ENCODE results near the gene SEPTIN11. TPM values are rescaled to one million over a fixed set of nuclear protein-coding genes. Genes with fewer than 3 reads are reported as not detected.

The SEPTIN11 gene
- total RNA-seq = 100 to 1,000 TPM in 1 of 4 donors, 10 to 100 TPM in 3; 58.8 to 354 (median 80.0) TPM

DNA sequence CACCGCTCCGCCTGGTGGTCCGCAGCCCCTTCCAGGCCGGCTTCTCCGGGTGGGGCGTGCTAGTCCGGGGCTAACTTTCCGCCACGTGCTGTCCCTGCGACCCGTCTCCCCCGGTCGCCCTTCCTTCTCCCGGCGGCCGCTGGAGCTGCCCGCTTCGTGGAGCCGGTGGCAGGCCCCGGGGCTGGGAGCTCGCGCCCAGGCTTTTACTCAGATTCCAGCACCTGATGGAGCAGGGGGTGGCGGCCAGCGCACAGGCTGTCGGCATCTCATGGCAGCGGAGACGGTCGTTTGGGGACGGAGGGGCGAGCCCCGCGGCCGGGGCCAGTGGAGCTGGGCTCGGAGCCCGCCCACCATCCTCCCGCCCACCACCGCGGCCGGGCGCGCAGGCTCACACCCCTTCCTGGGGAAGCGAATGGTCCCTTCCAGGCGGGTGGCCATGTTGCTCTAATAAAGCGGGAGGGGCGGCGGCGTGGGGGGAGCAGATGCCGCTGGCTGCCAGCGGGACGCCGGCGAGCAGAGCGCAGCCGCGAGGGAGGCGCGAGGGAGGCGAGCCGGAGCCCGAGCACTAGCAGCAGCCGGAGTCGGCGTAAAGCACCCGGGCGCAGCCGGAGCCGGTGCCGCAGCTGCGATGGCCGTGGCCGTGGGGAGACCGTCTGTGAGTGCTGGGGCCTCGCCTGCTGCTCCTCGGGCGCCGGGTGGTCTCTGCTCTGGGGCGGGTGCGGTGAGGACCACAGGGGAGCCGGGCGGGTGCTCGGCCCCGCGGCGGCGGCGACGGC lies at the start of gene SEPTIN11:
Gene SEPTIN11 (plus strand): TSS at position 477 of the 776 bp plus-strand sequence. CDS start 152 bp downstream, at position 629.
- Histone ChIP-seq H3K27me3 (no peaks in the 10 kb centered on the region), H3K36me3 (no peaks in the 10 kb centered on the region), H3K27ac (peak within 1 kb of the TSS; percentile 81 to 88 (median 85)), H3K4me1 (peaks cover 0 to 23% (median 0%) of the 10 kb centered on the region in 4 donors), H3K9me3 (no peaks in the 10 kb centered on the region), H3K4me3 (peak within 1 kb of the TSS; percentile 64 to 77 (median 75))
- peak; percentile 82 to 95 (median 93) for DNase-seq
- TF ChIP-seq, protein P1, sequence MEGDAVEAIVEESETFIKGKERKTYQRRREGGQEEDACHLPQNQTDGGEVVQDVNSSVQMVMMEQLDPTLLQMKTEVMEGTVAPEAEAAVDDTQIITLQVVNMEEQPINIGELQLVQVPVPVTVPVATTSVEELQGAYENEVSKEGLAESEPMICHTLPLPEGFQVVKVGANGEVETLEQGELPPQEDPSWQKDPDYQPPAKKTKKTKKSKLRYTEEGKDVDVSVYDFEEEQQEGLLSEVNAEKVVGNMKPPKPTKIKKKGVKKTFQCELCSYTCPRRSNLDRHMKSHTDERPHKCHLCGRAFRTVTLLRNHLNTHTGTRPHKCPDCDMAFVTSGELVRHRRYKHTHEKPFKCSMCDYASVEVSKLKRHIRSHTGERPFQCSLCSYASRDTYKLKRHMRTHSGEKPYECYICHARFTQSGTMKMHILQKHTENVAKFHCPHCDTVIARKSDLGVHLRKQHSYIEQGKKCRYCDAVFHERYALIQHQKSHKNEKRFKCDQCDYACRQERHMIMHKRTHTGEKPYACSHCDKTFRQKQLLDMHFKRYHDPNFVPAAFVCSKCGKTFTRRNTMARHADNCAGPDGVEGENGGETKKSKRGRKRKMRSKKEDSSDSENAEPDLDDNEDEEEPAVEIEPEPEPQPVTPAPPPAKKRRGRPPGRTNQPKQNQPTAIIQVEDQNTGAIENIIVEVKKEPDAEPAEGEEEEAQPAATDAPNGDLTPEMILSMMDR (IDR thresholded peaks at IDR 0.05) = peak in 1 of 6 experiments; percentile 39
- TF ChIP-seq POLR2A (IDR thresholded peaks at IDR 0.05) = peak; percentile 88 to 94

GRCh38 chr4:76902233-76902890 lies 47.2 kb upstream of the SEPTIN11 start:
- H3K4me3 ChIP-seq = no peak overlapping the region
- DNase-seq = peak in 1 of 3 donors; percentile 71
- peaks cover 0 to 24% (median 4%) of the 10 kb centered on the region in 4 donors for H3K4me1 ChIP-seq
- H3K9me3 ChIP-seq = no peaks in the 10 kb centered on the region
- H3K36me3 ChIP-seq = no peaks in the 10 kb centered on the region
- TF ChIP-seq, protein P1 (IDR thresholded peaks at IDR 0.05) = peak in 2 of 6 experiments; percentile 45 to 48
- no peak for TF ChIP-seq POLR2A (IDR thresholded peaks at IDR 0.05)
- H3K27me3 ChIP-seq = no peaks in the 10 kb centered on the region
- peak overlapping the region in 2 of 4 donors; percentile 51 to 72 for H3K27ac ChIP-seq

DNA sequence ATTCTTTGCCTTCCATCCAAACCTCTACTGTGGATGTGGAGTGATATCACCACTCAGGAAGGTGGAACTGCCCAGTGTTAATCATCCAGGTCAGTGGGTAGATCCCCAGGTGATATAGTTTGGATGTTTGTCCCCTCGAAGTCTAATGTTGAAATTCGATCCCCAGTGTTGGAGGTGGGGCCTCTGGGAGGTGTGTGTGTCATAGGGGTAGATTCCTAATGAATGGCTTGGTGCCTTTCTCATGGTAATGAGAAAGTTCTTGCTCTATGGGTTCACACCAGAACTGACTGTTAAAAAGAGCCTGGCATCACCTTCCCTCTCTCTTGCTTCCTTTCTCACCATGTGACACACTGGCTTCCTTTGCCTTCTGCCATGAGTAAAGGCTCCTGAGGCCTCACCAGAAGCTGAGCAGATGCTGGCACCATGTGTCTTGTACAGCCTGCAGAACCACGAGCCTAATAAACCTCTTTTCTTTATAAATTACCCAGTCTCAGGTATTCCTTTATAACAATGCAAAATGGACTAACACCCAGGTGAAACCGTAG lies 44.8 kb upstream of the SEPTIN11 start:
- no peak for DNase-seq
- H3K9me3 ChIP-seq = no peaks in the 10 kb centered on the region
- no peaks in the 10 kb centered on the region for H3K27me3 ChIP-seq
- H3K27ac ChIP-seq = no peak overlapping the region
- peaks cover 0 to 24% (median 0%) of the 10 kb centered on the region in 4 donors for H3K4me1 ChIP-seq
- no peak overlapping the region for H3K4me3 ChIP-seq
- H3K36me3 ChIP-seq = no peaks in the 10 kb centered on the region
- TF ChIP-seq, protein P1 (IDR thresholded peaks at IDR 0.05) = no peak
- no peak for TF ChIP-seq POLR2A (IDR thresholded peaks at IDR 0.05)

DNA sequence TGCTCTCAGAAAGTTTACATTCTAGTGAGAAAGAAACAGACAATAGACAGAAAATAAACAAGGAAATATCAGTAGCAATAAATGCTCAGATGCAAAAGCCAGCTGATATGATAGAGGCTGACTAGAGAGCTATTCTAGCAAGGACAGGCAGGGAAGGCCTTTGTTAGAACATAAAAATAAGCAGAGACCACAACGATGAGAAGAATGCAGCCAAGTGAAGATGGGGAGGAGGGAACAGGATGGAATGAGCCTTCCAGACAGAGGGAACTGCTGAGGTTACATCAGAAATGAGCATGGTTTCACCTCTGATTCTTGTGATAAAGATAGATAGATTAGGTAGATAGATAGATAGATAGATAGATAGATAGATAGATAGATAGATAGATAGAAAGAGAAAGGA lies 44.0 kb upstream of the SEPTIN11 start:
- TF ChIP-seq, protein P1 (IDR thresholded peaks at IDR 0.05) = no peak
- TF ChIP-seq POLR2A (IDR thresholded peaks at IDR 0.05) = no peak
- Histone ChIP-seq H3K9me3 (no peaks in the 10 kb centered on the region), H3K36me3 (no peaks in the 10 kb centered on the region), H3K27ac (no peak overlapping the region), H3K4me3 (no peak overlapping the region), H3K27me3 (no peaks in the 10 kb centered on the region), H3K4me1 (peaks cover 0 to 24% (median 0%) of the 10 kb centered on the region in 4 donors)
- no peak for DNase-seq

DNA sequence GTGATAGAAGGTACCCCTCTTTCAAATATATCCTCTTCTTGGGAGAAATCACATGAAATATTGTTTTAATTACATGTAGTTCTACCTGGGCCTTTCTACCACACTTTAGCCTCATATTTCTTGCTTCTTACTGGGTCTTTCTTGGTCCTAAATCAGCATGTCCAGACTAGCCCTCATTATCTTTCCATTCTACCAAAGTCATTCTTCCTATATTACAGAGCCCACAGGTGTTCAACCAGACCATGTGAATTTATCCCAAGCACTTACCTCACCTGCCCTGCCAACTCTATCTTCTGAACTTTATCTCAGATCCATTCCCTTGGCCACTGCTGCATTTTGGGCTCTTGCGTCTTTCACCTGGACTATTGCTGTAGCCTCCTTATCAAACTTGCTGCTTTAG lies 39.8 kb upstream of the SEPTIN11 start:
- no peak for DNase-seq
- TF ChIP-seq POLR2A (IDR thresholded peaks at IDR 0.05) = no peak
- TF ChIP-seq, protein P1 (IDR thresholded peaks at IDR 0.05) = no peak

More for the DNA sequence above, 39.8 kb upstream of the SEPTIN11 start:
- Histone ChIP-seq H3K4me3 (no peak overlapping the region), H3K9me3 (no peaks in the 10 kb centered on the region), H3K4me1 (no peaks in the 10 kb centered on the region), H3K36me3 (no peaks in the 10 kb centered on the region), H3K27me3 (no peaks in the 10 kb centered on the region), H3K27ac (no peak overlapping the region)
